ENCODE results near the gene TEX29. TPM values are rescaled to one million over a fixed set of nuclear protein-coding genes. Genes with fewer than 3 reads are reported as not detected.

Gene TEX29
- total RNA-seq, 1 donor from 2014 or later = not detected

DNA sequence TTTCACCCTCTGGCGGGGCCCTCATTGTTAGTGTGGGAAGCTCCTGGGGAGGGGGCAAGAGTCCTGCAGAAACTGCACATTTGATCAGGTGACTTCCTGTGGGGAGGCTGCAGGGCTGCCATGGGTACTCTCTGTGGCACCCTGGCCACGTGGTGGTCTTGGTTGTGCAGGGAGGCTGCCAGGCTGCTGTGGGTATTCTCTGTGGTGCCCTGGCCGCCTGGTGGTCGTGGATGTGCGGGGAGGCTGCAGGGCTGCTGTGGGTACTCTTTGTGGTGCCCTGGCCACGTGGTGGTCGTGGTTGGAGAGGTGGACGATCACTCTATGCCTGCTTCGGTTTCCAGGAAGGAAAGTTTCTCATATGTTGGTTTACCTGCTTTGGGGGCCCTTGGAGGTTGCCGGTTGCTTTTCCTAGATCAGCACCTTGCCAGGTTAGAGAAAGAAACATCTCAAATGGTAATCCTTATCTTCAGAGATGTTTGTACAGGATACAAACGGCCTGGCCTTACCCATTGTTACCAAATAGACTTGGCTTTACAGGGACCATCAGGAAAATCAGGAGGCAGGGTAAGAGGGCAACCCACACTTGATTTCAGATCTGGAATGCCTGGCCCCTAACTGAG lies 22.9 kb downstream of the TEX29 start:
- Mint-ChIP-seq H3K4me3 (no peak overlapping the region), H3K9me3 (peaks cover 2% of the 10 kb centered on the region), H3K36me3 (no peaks in the 10 kb centered on the region), H3K27ac (no peak overlapping the region), H3K4me1 (peaks cover 11% of the 10 kb centered on the region), H3K27me3 (ENCODE audit: insufficient read depth, low read depth) (no peaks in the 10 kb centered on the region)
- Histone ChIP-seq H3K79me2 (ENCODE audit: low read depth) (no peaks in the 10 kb centered on the region), H3K27me3 (no peaks in the 10 kb centered on the region), H3K4me3 (no peak overlapping the region), H3K9ac (no peak overlapping the region), H3K4me2 (no peak overlapping the region), H3K9me3 (ENCODE audit: low read depth) (no peaks in the 10 kb centered on the region), H4K20me1 (ENCODE audit: low read depth) (no peaks in the 10 kb centered on the region), H3F3A (ENCODE audit: low read depth) (no peaks in the 10 kb centered on the region), H3K4me1 (no peaks in the 10 kb centered on the region), H2AFZ (replicated peaks) (no peak overlapping the region), H3K36me3 (no peaks in the 10 kb centered on the region), H3K27ac (no peak overlapping the region)
- DNase-seq (ENCODE audit: low spot score) = no peak
- TF ChIP-seq, protein P1, sequence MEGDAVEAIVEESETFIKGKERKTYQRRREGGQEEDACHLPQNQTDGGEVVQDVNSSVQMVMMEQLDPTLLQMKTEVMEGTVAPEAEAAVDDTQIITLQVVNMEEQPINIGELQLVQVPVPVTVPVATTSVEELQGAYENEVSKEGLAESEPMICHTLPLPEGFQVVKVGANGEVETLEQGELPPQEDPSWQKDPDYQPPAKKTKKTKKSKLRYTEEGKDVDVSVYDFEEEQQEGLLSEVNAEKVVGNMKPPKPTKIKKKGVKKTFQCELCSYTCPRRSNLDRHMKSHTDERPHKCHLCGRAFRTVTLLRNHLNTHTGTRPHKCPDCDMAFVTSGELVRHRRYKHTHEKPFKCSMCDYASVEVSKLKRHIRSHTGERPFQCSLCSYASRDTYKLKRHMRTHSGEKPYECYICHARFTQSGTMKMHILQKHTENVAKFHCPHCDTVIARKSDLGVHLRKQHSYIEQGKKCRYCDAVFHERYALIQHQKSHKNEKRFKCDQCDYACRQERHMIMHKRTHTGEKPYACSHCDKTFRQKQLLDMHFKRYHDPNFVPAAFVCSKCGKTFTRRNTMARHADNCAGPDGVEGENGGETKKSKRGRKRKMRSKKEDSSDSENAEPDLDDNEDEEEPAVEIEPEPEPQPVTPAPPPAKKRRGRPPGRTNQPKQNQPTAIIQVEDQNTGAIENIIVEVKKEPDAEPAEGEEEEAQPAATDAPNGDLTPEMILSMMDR (IDR thresholded peaks at IDR 0.05) = no peak
- no peak for TF ChIP-seq EZH2 (IDR thresholded peaks at IDR 0.05)
- no peak for TF ChIP-seq EZH2phosphoT487 (IDR thresholded peaks at IDR 0.05)

DNA sequence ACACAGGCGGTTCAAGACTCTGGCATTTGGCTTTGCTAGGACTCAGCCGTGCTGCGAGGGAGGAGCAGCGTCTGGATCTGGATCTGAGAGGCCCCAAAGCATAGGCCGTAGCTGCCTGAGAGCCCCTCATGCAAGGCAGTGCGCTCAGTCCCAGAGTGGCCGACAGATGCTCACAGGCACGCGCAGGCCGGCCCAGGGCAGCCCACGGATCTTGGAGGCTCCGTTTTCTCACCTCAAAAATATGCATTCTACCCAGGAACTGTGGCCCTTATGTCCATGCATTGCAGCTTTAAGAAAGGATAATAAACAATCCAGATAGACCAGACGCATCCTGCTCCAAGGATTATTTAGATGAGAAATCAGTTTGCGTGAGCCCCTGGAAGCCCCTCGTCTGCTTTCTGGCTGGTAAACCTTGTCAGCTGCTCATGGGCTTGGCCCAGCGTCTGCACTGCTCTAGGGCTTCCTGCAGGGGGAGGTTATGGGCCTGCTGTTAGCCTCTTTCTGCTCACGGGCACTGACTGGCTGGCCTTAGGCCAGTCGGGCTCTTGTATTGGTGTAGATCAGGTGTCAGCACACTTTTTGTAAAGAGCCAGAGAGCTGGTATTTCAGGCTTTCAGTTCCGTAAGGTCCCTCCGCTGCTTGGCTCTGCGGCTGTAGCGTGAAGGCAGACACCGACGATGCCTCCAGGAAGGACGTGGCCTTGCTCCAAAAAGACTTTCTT lies 24.2 kb downstream of the TEX29 start:
- Histone ChIP-seq H3K79me2 (ENCODE audit: low read depth) (no peaks in the 10 kb centered on the region), H3K9ac (no peak overlapping the region), H2AFZ (replicated peaks) (no peak overlapping the region), H3F3A (ENCODE audit: low read depth) (no peaks in the 10 kb centered on the region), H3K9me3 (ENCODE audit: low read depth) (no peaks in the 10 kb centered on the region), H3K4me1 (no peaks in the 10 kb centered on the region), H4K20me1 (ENCODE audit: low read depth) (no peaks in the 10 kb centered on the region), H3K36me3 (no peaks in the 10 kb centered on the region), H3K4me2 (no peak overlapping the region), H3K4me3 (no peak overlapping the region), H3K27me3 (no peaks in the 10 kb centered on the region), H3K27ac (no peak overlapping the region)
- Mint-ChIP-seq H3K4me1 (peaks cover 11% of the 10 kb centered on the region), H3K27me3 (ENCODE audit: insufficient read depth, low read depth) (peaks cover 2% of the 10 kb centered on the region), H3K4me3 (no peak overlapping the region), H3K36me3 (no peaks in the 10 kb centered on the region), H3K27ac (peak overlapping the region; percentile 33), H3K9me3 (no peaks in the 10 kb centered on the region)
- TF ChIP-seq, protein P1 (IDR thresholded peaks at IDR 0.05) = peak; percentile 70
- TF ChIP-seq EZH2phosphoT487 (IDR thresholded peaks at IDR 0.05) (no peak), EZH2 (IDR thresholded peaks at IDR 0.05) (no peak)
- DNase-seq (ENCODE audit: low spot score) = peak; percentile 91

DNA sequence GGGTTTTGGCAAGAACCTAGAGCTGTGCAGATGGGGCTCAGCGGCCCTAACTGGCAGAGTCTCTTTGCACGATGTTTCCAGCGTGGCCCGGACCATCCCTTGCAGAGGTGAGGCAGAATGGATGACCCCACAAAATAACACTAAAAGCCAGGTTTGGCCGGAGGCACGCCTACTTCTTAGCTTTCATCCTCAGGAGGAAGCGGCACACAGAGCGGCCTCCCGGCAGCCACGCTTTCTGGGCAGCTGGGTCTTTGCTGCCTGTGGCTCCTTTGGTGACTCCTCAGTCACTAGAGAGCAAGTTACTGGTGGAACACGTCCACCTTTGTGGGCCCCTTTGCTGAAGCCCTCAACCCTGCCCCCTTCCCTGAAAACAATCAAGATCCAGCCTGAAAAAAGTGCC lies 25.2 kb downstream of the TEX29 start:
- Histone ChIP-seq H3K4me1 (no peaks in the 10 kb centered on the region), H3F3A (ENCODE audit: low read depth) (no peaks in the 10 kb centered on the region), H3K4me3 (no peak overlapping the region), H2AFZ (replicated peaks) (no peak overlapping the region), H3K9ac (no peak overlapping the region), H4K20me1 (ENCODE audit: low read depth) (no peaks in the 10 kb centered on the region), H3K4me2 (no peak overlapping the region), H3K27ac (no peak overlapping the region), H3K9me3 (ENCODE audit: low read depth) (no peaks in the 10 kb centered on the region), H3K79me2 (ENCODE audit: low read depth) (no peaks in the 10 kb centered on the region), H3K27me3 (no peaks in the 10 kb centered on the region), H3K36me3 (no peaks in the 10 kb centered on the region)
- Mint-ChIP-seq H3K36me3 (no peaks in the 10 kb centered on the region), H3K27me3 (ENCODE audit: insufficient read depth, low read depth) (peaks cover 2% of the 10 kb centered on the region), H3K9me3 (no peaks in the 10 kb centered on the region), H3K27ac (no peak overlapping the region), H3K4me3 (no peak overlapping the region), H3K4me1 (peaks cover 11% of the 10 kb centered on the region)
- no peak for DNase-seq (ENCODE audit: low spot score)
- TF ChIP-seq EZH2phosphoT487 (IDR thresholded peaks at IDR 0.05) (no peak), EZH2 (IDR thresholded peaks at IDR 0.05) (no peak)
- TF ChIP-seq, protein P1 (IDR thresholded peaks at IDR 0.05) = no peak
